Neural cell (in vitro differentiated cells): ENCODE results near the gene TYW3. TPM values are rescaled to one million over a fixed set of nuclear protein-coding genes. Genes with fewer than 3 reads are reported as not detected.

Source experiments
- H2AFZ ChIP-seq: fragments of 200-600, 300-800 bp; sonication (generic), shearing (Covaris generic); 2 replicates; pipeline ENCODE4 v1.6.0; 2014; ENCODE audit warnings: low read depth, mild to moderate bottlenecking, antibody characterized with exemption, low read length, moderate library complexity
- H3F3A ChIP-seq: fragments of 200-600 bp; shearing (Covaris generic); 2 replicates; pipeline ENCODE4 v1.6.1; 2016; ENCODE audit warnings: mild to moderate bottlenecking, moderate library complexity, mixed read lengths, antibody characterized with exemption, low read length; ENCODE audit not compliant: insufficient read depth, poor library complexity, severe bottlenecking
- H3K27ac ChIP-seq: fragments of 200-600, 300-800 bp; sonication (generic), shearing (Covaris generic); 2 replicates; pipeline ENCODE4 v1.5.1; 2014; ENCODE audit warnings: mild to moderate bottlenecking, low read length, moderate library complexity
- H3K27me3 ChIP-seq: fragments of 300-800, 200-600 bp; sonication (generic), shearing (Covaris generic); 2 replicates; pipeline ENCODE4 v1.6.0; 2014; ENCODE audit warnings: mild to moderate bottlenecking, low read depth, low read length, moderate library complexity; ENCODE audit not compliant: insufficient read depth
- H3K36me3 ChIP-seq: fragments of 300-800, 200-600 bp; sonication (generic), shearing (Covaris generic); 2 replicates; pipeline ENCODE4 v1.5.1; 2014; ENCODE audit warnings: mild to moderate bottlenecking, antibody characterized with exemption, low read length, moderate library complexity; ENCODE audit not compliant: insufficient read depth
- H3K4me2 ChIP-seq: fragments of 300-800, 200-600 bp; sonication (generic), shearing (Covaris generic); 2 replicates; pipeline ENCODE4 v1.6.0; 2014; ENCODE audit warnings: mild to moderate bottlenecking, low read length
- H3K4me3 ChIP-seq: fragments of 300-800, 200-600 bp; sonication (generic), shearing (Covaris generic); 2 replicates; pipeline ENCODE4 v1.5.1; 2014; ENCODE audit warnings: mild to moderate bottlenecking, low read length, moderate library complexity
- H3K79me2 ChIP-seq: fragments of 200-600 bp; shearing (Covaris generic); replicated peaks from 2 replicates; pipeline ENCODE4 v1.6.0; 2014; ENCODE audit warnings: mild to moderate bottlenecking, low read length, moderate library complexity; ENCODE audit not compliant: insufficient read depth
- H3K9ac ChIP-seq: fragments of 300-800, 200-600 bp; sonication (generic), shearing (Covaris generic); 2 replicates; pipeline ENCODE4 v1.6.1; 2016; ENCODE audit warnings: mild to moderate bottlenecking, low read length, mixed read lengths
- H3K9me2 ChIP-seq: fragments of 200-600 bp; shearing (Covaris generic); 2 replicates; pipeline ENCODE4 v1.6.1; 2016; ENCODE audit warnings: mild to moderate bottlenecking, low read length, mixed read lengths; ENCODE audit not compliant: insufficient read depth
- H3K9me3 ChIP-seq: fragments of 200-600, 300-800 bp; sonication (generic), shearing (Covaris generic); 2 replicates; pipeline ENCODE4 v1.6.1; 2016; ENCODE audit warnings: mild to moderate bottlenecking, mixed run types, low read length, moderate library complexity, mixed read lengths
- H4K20me1 ChIP-seq: fragments of 200-600 bp; shearing (Covaris generic); 2 replicates; pipeline ENCODE4 v1.6.1; 2016; ENCODE audit warnings: mild to moderate bottlenecking, mixed run types; ENCODE audit not compliant: insufficient read depth
- CTCF ChIP-seq: fragments of 450-650 bp; IDR thresholded peaks from 2 replicates; pipeline ENCODE4 v1.5.1; 2014; ENCODE audit warnings: antibody characterized with exemption, mild to moderate bottlenecking, moderate library complexity; ENCODE audit not compliant: poor library complexity, severe bottlenecking
- EP300 ChIP-seq: fragments of 450-650 bp; conservative IDR thresholded peaks from 2 replicates; pipeline ENCODE4 v1.6.1; 2014; ENCODE audit warnings: antibody characterized with exemption, mild to moderate bottlenecking, moderate library complexity; ENCODE audit not compliant: poor library complexity, severe bottlenecking
- EZH2 ChIP-seq: fragments of 200-600, 300-800 bp; shearing (Covaris generic), sonication (generic); IDR thresholded peaks from 2 replicates; pipeline ENCODE4 v1.6.1; 2014; ENCODE audit warnings: antibody characterized with exemption, low read length, borderline replicate concordance, mild to moderate bottlenecking; ENCODE audit not compliant: insufficient read depth, poor library complexity, severe bottlenecking
- MXI1 ChIP-seq: fragments of 450-650 bp; conservative IDR thresholded peaks from 2 replicates; pipeline ENCODE4 v1.6.1; 2014; ENCODE audit warnings: antibody characterized with exemption, mild to moderate bottlenecking; ENCODE audit not compliant: poor library complexity, severe bottlenecking
- POLR2AphosphoS5 ChIP-seq: IDR thresholded peaks from 2 replicates; pipeline ENCODE4 v1.6.1; 2012
- RAD21 ChIP-seq: fragments of 450-650 bp; conservative IDR thresholded peaks from 2 replicates; pipeline ENCODE4 v1.6.1; 2014; ENCODE audit warnings: antibody characterized with exemption, mild to moderate bottlenecking, moderate library complexity
- SMC3 ChIP-seq: fragments of 450-650 bp; conservative IDR thresholded peaks from 2 replicates; pipeline ENCODE4 v1.6.1; 2014; ENCODE audit warnings: antibody characterized with exemption, mild to moderate bottlenecking, moderate library complexity; ENCODE audit not compliant: poor library complexity
- TAF1 ChIP-seq: IDR thresholded peaks from 2 replicates; pipeline ENCODE4 v1.6.1; 2012; ENCODE audit warnings: low read depth
- polyA minus RNA-seq: library from RNA; depleted of rRNA, polyadenylated mRNA; stranded (reverse); fragments of >200 nt; gene quantifications from 2 replicates; pipeline ENCODE4 v1.2.3, GENCODE V29; 2014
- polyA plus RNA-seq: library from polyadenylated mRNA; depleted of rRNA; stranded (reverse); fragments of >200 nt; gene quantifications from 2 replicates; pipeline ENCODE4 v1.2.3, GENCODE V29; 2014
- TF ChIP-seq, protein P1 (sequence below): IDR thresholded peaks from 2 replicates; pipeline ENCODE4 v1.6.1; 2012; ENCODE audit warnings: borderline replicate concordance

The TYW3 gene
- 1.5 and 2.4 TPM in 2 replicates for polyA plus RNA-seq
- polyA minus RNA-seq, result 1.7 and 3.0 TPM in 2 replicates

- Histone ChIP-seq H3K79me2 (no peaks in the 10 kb centered on the region), H3K4me2 (peak within 1 kb of the TSS; percentile 36), H2AFZ (peak within 1 kb of the TSS; percentile 29)
Observed at GRCh38 chr1:74732960-74733603, at the start of gene TYW3, which contains the start of gene CRYZ. Gene TYW3 (plus strand): TSS chr1:74733152. CDS start chr1:74733245, 93 bp downstream. Gene CRYZ (minus strand): TSS chr1:74733050. CDS start chr1:74724821, 8,229 bp downstream.

DNA sequence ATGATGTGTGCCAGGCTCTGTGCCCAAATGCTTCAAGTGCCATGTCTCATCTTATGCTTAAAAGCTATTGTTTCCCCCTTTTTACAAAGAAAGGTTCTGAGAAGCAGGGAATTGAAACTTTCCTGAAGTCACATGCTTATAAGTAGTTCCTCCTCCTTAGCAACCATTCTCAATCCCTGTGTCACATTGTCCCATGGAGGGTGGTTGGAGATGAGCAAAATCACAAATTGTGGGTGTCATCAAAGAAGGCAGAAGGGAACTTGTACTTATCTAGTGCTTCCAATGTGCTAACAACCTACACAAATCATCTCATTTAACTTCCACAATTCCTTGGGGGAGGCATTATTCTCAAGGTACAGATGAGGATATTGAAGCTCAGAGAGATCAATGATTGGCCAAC is 49.3 kb upstream of the TYW3 start:
- H3F3A ChIP-seq, result peaks cover 3% of the 10 kb centered on the region
- H3K9ac ChIP-seq, result no peak overlapping the region
- no peaks in the 10 kb centered on the region for H3K9me2 ChIP-seq
- no peaks in the 10 kb centered on the region for H3K36me3 ChIP-seq
- no peak overlapping the region for H3K4me3 ChIP-seq
- no peaks in the 10 kb centered on the region for H3K9me3 ChIP-seq
- H3K4me2 ChIP-seq, result no peak overlapping the region
- H2AFZ ChIP-seq, result no peak overlapping the region
- no peaks in the 10 kb centered on the region for H3K79me2 ChIP-seq
- H3K27ac ChIP-seq, result no peak overlapping the region
- H4K20me1 ChIP-seq, result no peaks in the 10 kb centered on the region
- H3K27me3 ChIP-seq, result no peaks in the 10 kb centered on the region
- TF ChIP-seq RAD21, result no peak
- TF ChIP-seq TAF1, result no peak
- TF ChIP-seq, protein P1, sequence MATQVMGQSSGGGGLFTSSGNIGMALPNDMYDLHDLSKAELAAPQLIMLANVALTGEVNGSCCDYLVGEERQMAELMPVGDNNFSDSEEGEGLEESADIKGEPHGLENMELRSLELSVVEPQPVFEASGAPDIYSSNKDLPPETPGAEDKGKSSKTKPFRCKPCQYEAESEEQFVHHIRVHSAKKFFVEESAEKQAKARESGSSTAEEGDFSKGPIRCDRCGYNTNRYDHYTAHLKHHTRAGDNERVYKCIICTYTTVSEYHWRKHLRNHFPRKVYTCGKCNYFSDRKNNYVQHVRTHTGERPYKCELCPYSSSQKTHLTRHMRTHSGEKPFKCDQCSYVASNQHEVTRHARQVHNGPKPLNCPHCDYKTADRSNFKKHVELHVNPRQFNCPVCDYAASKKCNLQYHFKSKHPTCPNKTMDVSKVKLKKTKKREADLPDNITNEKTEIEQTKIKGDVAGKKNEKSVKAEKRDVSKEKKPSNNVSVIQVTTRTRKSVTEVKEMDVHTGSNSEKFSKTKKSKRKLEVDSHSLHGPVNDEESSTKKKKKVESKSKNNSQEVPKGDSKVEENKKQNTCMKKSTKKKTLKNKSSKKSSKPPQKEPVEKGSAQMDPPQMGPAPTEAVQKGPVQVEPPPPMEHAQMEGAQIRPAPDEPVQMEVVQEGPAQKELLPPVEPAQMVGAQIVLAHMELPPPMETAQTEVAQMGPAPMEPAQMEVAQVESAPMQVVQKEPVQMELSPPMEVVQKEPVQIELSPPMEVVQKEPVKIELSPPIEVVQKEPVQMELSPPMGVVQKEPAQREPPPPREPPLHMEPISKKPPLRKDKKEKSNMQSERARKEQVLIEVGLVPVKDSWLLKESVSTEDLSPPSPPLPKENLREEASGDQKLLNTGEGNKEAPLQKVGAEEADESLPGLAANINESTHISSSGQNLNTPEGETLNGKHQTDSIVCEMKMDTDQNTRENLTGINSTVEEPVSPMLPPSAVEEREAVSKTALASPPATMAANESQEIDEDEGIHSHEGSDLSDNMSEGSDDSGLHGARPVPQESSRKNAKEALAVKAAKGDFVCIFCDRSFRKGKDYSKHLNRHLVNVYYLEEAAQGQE, result no peak
- no peak for TF ChIP-seq EZH2
- TF ChIP-seq POLR2AphosphoS5, result no peak
- TF ChIP-seq EP300, result no peak
- TF ChIP-seq CTCF, result no peak
- no peak for TF ChIP-seq SMC3
- TF ChIP-seq MXI1, result no peak

More at GRCh38 chr1:74732960-74733603, at the start of gene TYW3, which contains the start of gene CRYZ:
- no peaks in the 10 kb centered on the region for H3K9me2 ChIP-seq
- H3K36me3 ChIP-seq, result no peaks in the 10 kb centered on the region
- H4K20me1 ChIP-seq, result no peaks in the 10 kb centered on the region
- peak; percentile 74 for TF ChIP-seq MXI1
- TF ChIP-seq TAF1, result no peak
- TF ChIP-seq, protein P1, result no peak
- TF ChIP-seq POLR2AphosphoS5, result peak; percentile 22
- H3K27me3 ChIP-seq, result no peaks in the 10 kb centered on the region
- no peaks in the 10 kb centered on the region for H3K9me3 ChIP-seq
- peak within 1 kb of the TSS; percentile 42 for H3K9ac ChIP-seq
- no peaks in the 10 kb centered on the region for H3F3A ChIP-seq
- no peak within 1 kb of the TSS for H3K27ac ChIP-seq
- H3K4me3 ChIP-seq, result peak within 1 kb of the TSS; percentile 73
